Heart left ventricle (tissue), 13 donors: ENCODE results near the gene ARSI.

Experiments
- CTCF ChIP-seq, 12 donors: fragments of 200-600 bp; sonication (generic) in 4 of 12; IDR thresholded peaks; one replicate each; pipeline versions ENCODE4 v1.5.0 to v1.8.0; 2018 to 2022; ENCODE audit warnings: antibody characterized with exemption in 12 of 12, mild to moderate bottlenecking in 5 of 12
- POLR2A ChIP-seq, 2 donors: fragments of 450-650 bp; IDR thresholded peaks; one replicate each; pipeline ENCODE4 v1.6.1; 2017; ENCODE audit warnings: antibody characterized with exemption in 2 of 2, mild to moderate bottlenecking in 2 of 2, moderate library complexity in 2 of 2
- donor health status: ischemic (EF 13 %, LVEDD 7.1; RV severe dilation, severe dysfunction).
- donor health status: DM: no; HTN: yes; CAD: no.
- donor health status: DM: no; HTN: no; CAD: no.
- donor health status: ischemic (EF 25% LVEDD 6.9; RV normal size, moderate dysfunction).
- donor health status: ischemic (EF 25% LVEDD 5.7; RV mildly dilated, moderate dysfunction).
- donor health status: ischemic (EF 35%, LVEDD 5.7; RV mildly dilated, moderate dysfunction).
- donor health status: nonischemic (EF 11% LVEDD 7.7; RV severe dilation, severe dysfunction).
- donor health status: DM: yes; HTN: yes; CAD: no.
- donor health status: PGD.
- donor health status: ischemic (EF 29% LVEDD 5.4; RV normal size, mild dysfunction).
- donor health status: nonischemic (EF 23%, LVEDD 6.1; RV moderate dilation, normal function).

DNA sequence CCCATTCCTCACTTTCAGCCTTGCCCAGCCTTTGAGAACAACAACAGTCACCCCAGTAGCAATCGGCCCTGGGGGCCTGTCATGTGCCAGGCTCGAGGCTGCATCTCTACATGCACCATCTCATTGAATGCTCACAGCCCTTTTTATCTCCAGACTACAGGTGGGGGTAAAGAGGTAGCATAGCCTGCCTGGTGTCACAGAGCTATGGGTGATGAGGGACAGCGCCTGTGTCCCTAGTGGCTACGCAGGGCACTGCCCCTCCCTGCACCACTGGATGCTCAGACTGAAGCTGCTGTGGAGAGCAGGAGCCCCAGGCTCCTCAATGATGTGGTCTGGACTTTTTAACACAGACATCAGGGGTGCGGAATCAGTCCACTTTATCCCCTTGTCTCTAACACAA, 15.9 kb downstream of the ARSI start:
- peak in 7 of 12 donors; percentile 5 to 23 (median 14) for TF ChIP-seq CTCF (IDR thresholded peaks at IDR 0.05)
- TF ChIP-seq POLR2A (IDR thresholded peaks at IDR 0.05) = no peak
